Measurements from ENCODE around the gene CINP. TPM values are rescaled to one million over a fixed set of nuclear protein-coding genes. Genes with fewer than 3 reads are reported as not detected.
A peak's percentile ranks its signal among the peaks of the same experiment; 100 is the strongest.

CINP gene
- total and polyA plus RNA-seq, 2 of the 13 experiments (the other 11 are each of a cell fraction or from before 2014, with no cell fraction given), result 32.8 to 42.8 TPM

DNA sequence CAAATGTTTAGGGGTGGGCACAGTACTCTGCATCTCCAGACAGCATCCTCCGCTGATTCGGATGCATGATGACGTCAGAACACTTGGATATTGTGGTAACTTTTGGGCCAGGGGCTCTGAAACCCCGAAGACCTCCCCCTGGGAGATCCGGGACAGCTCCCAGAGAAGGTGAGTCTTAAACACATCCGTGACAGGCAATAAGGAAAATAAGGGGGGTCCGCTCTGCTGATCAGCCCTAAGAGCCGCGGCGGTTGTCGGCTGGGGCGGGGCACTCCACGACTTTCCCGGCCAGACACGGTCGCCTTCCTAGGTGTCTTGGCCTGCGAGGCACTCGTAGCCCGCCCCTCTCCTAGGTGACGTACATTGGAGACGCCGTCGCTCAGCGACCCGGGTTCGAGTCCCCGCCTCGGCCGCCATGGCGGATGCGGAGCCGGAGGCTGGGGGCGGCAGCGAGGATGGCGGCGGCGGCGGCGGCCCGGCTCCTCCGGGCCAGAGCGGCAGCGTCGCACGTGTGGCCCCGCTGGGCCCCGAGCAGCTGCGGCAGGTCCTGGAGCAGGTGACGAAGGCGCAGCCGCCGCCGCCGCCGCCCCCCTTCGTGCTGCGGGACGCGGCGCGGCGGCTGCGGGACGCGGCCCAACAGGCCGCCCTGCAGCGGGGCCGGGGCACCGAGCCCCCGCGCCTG is 43.2 kb downstream of the CINP start, which contains the start of gene ZNF839 (continued):
- TF ChIP-seq, protein P1, sequence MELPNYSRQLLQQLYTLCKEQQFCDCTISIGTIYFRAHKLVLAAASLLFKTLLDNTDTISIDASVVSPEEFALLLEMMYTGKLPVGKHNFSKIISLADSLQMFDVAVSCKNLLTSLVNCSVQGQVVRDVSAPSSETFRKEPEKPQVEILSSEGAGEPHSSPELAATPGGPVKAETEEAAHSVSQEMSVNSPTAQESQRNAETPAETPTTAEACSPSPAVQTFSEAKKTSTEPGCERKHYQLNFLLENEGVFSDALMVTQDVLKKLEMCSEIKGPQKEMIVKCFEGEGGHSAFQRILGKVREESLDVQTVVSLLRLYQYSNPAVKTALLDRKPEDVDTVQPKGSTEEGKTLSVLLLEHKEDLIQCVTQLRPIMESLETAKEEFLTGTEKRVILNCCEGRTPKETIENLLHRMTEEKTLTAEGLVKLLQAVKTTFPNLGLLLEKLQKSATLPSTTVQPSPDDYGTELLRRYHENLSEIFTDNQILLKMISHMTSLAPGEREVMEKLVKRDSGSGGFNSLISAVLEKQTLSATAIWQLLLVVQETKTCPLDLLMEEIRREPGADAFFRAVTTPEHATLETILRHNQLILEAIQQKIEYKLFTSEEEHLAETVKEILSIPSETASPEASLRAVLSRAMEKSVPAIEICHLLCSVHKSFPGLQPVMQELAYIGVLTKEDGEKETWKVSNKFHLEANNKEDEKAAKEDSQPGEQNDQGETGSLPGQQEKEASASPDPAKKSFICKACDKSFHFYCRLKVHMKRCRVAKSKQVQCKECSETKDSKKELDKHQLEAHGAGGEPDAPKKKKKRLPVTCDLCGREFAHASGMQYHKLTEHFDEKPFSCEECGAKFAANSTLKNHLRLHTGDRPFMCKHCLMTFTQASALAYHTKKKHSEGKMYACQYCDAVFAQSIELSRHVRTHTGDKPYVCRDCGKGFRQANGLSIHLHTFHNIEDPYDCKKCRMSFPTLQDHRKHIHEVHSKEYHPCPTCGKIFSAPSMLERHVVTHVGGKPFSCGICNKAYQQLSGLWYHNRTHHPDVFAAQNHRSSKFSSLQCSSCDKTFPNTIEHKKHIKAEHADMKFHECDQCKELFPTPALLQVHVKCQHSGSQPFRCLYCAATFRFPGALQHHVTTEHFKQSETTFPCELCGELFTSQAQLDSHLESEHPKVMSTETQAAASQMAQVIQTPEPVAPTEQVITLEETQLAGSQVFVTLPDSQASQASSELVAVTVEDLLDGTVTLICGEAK (IDR thresholded peaks at IDR 0.05), result no peak
- TF ChIP-seq, protein P1 (CRISPR knock-in tag; IDR thresholded peaks at IDR 0.05), result peak; percentile 25; the same call in 1 of the 2 replicates
- TF ChIP-seq SOX6 (IDR thresholded peaks at IDR 0.05) (no peak), SOX6 (CRISPR knock-in tag; IDR thresholded peaks at IDR 0.05) (0 out of 2 replicates have a peak, but pooled peaks have one; percentile 22), GATAD2A (CRISPR knock-in tag; IDR thresholded peaks at IDR 0.05) (peak; percentile 45; the same call in 1 of the 2 replicates), CBFB (CRISPR knock-in tag; IDR thresholded peaks at IDR 0.05) (peak; percentile 54; the same call in 1 of the 2 replicates), POGZ (CRISPR knock-in tag; IDR thresholded peaks at IDR 0.05) (peak; percentile 55), SP1 (IDR thresholded peaks at IDR 0.05) (no peak), SP1 (CRISPR knock-in tag; IDR thresholded peaks at IDR 0.05) (peak; percentile 82), TAF15 (IDR thresholded peaks at IDR 0.05; ENCODE audit: low read depth, low read length, poor library complexity, severe bottlenecking) (peak; percentile 25), ZSCAN21 (CRISPR knock-in tag; IDR thresholded peaks at IDR 0.05; ENCODE audit: borderline replicate concordance) (0 out of 2 replicates have a peak, but pooled peaks have one; percentile 27), CHD4 (IDR thresholded peaks at IDR 0.05; ENCODE audit: borderline replicate concordance, low read length) (no peak), ZNF235 (CRISPR knock-in tag; IDR thresholded peaks at IDR 0.05; ENCODE audit: borderline replicate concordance) (no peak), PPARG (CRISPR knock-in tag; conservative IDR thresholded peaks at IDR 0.05) (no peak), ZFYVE20 (CRISPR knock-in tag; IDR thresholded peaks at IDR 0.05; ENCODE audit: borderline replicate concordance, low read depth) (no peak), ZMYM4 (CRISPR knock-in tag; IDR thresholded peaks at IDR 0.05) (peak; percentile 75), ZNF34 (CRISPR knock-in tag; IDR thresholded peaks at IDR 0.05; ENCODE audit: borderline replicate concordance) (peak; percentile 29; the same call in 1 of the 2 replicates), ZNF225 (CRISPR knock-in tag; IDR thresholded peaks at IDR 0.05) (peak; percentile 62; the same call in 1 of the 2 replicates)
- TF ChIP-seq, protein P2, sequence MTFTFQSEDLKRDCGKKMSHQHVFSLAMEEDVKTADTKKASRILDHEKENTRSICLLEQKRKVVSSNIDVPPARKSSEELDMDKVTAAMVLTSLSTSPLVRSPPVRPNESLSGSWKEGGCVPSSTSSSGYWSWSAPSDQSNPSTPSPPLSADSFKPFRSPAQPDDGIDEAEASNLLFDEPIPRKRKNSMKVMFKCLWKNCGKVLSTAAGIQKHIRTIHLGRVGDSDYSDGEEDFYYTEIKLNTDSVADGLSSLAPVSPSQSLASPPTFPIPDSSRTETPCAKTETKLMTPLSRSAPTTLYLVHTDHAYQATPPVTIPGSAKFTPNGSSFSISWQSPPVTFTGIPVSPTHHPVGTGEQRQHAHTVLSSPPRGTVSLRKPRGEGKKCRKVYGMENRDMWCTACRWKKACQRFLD (CRISPR knock-in tag; IDR thresholded peaks at IDR 0.05; ENCODE audit: borderline replicate concordance), result no peak
- TF ChIP-seq, protein P3, sequence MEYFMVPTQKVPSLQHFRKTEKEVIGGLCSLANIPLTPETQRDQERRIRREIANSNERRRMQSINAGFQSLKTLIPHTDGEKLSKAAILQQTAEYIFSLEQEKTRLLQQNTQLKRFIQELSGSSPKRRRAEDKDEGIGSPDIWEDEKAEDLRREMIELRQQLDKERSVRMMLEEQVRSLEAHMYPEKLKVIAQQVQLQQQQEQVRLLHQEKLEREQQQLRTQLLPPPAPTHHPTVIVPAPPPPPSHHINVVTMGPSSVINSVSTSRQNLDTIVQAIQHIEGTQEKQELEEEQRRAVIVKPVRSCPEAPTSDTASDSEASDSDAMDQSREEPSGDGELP (IDR thresholded peaks at IDR 0.05; ENCODE audit: borderline replicate concordance, low read depth), result 0 out of 2 replicates have a peak, but pooled peaks have one; percentile 21
